Measurements from ENCODE around the gene PSMB7.

PSMB7 gene

DNA sequence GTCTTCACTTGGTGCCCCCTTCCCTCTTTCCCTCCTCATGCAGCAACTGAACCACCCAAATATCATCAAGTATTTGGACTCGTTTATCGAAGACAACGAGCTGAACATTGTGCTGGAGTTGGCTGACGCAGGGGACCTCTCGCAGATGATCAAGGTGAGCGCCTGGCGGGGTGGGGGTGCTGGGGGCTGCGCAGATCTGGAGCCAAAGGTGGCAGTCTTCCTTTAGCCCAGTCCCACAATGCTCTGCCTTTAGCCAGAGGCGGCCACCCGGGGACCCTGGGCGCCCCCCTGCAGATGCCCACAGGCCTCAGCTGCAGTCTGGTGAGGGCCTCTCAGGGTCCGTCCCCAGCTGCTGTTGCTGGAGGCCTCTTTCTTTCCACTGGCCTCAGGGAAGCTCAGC lies 93.8 kb downstream of the PSMB7 start:
- no peak for DNase-seq

DNA sequence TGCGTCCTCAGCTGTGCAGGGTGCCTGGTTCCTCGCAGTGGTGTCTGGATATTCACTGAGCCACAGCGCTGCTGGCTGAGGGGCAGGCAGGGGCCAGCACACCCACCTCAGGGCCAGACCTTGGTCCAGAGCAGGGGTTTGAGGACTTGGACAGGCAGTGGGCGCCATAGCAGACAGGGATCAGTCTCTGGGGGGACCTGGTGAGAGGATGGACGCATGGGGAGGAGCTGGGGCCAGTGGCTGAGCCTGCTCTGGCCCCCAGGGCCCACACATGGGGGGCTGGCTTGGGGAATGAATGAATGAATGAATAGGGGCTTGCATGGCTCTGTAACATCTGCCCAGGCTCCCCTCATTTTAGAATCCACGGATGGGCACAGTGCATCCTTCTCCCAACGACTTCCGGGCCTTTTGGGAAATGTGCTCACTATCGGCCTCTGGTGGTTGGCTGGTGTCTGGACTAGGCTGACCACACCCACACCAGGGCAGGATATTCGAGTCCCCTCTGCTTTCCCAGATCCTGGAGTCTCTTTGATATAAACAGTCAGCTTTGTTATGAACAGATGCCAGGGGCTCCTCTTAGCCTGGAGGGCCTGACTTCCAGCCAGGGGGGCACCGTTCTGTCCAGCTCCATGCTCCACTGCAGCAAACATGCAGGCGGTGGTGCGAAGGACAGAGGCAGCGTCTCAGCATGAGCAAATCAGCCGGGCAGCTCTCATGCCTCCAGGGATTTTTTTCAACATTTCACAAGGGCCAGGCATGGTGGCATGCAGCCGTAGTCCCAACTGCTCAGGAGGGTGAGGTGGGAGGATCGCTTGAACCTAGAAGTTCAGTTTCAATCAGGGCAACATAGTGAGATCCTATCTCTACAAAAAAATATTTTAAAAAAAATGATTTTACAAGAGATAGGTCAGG lies 94.9 kb downstream of the PSMB7 start:
- DNase-seq = peak; percentile 55 to 66

DNA sequence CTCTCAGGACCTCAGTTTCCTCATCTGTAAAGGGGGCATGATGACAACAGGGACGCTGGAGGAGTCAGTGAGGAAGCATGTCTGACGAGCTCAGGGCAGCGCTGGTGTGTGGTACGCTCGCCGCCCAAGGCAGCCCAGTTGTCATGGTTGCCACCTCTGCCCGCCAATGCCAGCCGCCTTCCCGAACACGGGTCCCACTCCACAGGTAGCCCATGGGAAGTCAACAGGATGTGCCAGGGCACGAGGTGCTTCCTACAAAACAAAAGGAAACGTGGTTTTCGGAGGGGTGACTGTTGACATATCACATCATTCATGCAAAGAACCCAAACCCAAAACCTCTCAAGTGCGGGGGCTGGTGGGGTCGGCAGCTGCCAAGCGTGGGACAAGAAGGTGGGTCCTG lies 99.4 kb downstream of the PSMB7 start:
- no peak for DNase-seq

DNA sequence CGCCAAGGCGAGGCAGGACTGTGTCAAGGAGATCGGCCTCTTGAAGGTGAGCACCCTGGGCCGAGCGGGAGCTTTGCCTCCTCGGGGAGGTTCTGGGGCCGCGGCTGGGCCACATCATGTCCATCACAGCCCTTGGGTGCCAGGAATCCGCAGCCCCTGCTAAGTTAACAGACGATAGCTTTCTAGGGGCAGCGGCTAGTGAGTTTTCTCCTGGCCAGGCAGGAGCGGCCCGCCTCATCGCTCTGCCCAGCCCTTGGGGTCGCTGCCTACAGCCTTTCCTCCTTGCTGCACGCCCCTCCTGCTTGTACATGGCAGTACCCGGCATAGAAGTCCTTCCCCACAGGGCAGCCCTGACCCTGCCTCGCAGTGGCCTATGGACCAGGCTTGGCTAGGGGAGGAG lies 101.3 kb downstream of the PSMB7 start:
- no peak for DNase-seq

DNA sequence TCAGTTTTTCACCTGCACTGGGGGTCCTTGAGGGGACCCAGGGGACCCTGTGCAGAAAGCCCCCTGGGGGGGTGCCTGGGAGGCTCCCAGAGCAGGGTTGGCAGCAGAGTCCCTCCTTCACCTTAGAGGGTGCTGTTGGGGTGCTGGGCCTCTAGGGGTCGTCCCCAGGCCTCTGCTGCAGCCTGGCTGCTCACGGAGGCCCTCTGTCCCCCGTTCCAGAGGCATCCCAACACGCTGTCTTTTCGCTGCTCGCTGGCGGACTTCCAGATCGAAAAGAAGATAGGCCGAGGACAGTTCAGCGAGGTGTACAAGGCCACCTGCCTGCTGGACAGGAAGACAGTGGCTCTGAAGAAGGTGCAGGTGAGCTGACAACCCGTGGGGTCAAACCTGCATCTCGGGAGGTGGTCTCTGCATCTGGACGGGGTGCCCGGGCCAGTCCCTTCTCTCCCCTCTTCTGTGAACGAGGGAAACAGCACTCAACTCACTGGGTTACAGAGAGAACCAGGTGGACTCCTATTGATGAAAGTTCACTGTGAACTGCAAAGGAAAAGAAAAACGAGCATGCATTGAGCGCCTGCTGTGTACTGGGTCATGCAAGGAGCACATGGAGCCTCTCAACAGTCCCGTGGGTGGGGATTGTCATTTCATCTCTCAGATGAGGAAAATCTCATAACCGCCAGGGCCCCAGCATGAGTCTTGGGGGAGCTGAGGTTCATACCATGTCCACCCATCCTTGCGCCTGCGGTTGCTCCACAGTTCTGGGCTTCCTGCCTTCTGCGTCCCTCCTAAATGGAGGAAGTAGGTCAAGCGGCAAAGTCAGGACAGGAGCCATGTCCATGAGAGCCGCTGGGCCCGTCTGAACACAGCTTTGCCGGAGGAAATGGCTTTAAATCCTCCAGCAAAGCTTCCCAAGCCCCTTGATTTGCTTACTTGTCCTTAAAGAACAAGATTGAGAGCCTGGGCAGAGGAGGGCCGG lies 102.7 kb downstream of the PSMB7 start:
- no peak for DNase-seq

DNA sequence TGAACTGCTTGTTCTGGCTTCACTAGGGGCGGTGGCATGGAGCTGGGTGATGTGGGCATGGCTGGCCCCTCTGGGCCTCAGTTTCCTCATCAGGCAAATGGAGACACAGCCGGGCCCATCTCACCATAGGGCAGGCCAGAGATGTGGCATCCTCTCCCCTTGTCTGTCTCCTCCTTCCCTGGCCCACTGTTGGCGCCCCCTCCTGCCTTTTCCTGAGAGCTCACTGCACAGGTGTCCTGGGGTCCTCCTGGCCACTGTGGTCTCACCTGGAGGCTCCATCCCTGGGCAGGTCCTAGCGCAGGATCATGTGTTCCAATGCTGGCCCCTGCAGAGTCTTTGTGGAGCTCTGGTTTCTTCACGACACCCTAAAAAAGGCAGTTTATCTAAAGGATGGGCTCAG lies 104.0 kb downstream of the PSMB7 start:
- DNase-seq = no peak

DNA sequence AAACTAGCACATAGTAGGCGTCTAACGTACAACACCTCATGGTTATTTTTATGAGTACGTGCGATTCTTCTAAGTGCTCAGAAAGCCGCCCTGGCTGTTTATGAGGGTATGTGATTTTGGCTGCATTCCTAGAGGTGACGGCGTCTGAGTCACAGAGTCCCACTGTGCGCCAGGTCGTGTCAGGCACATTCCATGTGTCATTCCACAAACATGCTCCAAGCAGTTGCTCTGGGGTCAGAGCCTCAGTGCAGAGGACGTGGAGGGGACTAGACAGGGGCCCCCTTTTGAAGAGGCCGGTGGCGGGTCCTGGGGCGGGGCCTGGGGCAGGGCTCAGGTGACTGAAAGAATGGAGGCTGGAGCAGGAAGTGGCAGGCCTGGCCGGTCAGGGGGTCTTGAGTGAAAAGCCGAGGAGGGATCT lies 105.6 kb downstream of the PSMB7 start:
- no peak for DNase-seq

DNA sequence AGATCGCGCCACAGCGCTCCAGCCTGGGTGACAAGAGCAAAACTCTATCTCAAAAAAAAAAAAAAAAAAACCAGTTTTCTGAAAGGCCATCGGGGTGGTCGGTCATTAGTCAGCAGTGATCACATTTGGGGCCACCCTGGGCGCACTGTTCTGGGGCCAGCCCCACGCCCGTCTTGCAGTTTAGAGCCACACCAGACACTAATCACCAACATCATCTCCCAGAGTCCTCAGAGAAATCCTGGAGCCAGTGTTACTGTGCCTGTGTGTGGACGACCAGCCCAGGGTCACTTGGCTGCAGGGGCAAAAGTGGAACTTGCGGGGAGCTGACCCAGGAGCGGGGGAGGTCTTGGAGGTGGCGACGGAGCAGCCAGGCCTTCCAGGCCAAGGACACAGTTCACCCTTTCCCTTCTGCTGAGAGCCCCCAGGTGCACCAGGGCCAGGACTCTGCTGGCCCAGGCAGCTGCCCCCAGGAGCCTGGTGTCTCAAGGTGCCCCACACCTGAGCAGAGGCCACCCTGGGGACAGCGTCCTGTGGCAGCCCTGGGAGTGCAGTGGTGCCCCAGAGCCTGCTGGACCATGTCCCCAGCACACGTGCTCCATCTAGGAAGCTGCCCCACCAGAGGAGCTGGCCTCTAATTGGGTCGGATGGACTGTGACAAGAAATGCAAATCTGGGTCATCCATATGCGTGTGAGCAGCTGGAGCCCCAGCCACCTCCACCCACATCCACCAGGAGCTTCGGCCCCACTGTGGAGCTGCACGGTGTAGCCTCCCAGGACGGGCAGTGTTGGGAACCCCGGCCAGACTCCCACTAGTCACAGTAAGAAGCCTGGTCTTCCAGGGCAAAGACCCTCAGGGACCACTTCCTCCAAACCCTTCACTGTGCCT lies 106.4 kb downstream of the PSMB7 start:
- DNase-seq = no peak

DNA sequence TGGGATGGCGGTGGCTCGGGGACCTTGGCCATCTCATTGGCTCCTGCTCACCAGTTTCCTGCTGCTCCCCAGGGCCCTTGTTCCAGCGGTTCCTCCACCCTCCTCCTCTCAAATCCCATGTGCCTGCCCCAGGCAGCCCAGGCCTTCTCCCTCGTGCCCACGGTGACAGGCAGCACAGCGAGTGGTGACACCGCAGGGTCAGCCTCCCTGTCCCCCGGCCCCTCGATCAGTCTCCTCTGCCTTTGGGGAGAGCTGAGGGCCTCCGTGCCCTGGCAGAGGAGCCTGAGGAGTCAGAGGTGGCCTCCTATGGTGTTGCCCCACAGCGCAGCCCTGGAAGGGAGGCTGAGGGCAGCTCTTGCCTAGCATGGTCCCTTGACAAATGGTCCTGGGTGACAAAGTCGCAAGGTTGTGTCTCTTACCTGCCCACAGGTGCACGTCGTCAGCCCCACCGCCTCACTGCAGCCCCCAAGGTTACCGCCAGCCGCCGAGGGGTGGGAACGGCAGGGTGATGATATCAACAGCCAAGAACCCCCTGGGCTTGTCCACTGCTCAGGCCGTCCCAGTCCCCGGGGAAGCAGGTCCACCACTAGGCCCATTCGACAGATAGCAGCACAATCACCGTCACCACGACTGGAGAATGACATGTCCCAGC lies 107.7 kb downstream of the PSMB7 start:
- DNase-seq = no peak

DNA sequence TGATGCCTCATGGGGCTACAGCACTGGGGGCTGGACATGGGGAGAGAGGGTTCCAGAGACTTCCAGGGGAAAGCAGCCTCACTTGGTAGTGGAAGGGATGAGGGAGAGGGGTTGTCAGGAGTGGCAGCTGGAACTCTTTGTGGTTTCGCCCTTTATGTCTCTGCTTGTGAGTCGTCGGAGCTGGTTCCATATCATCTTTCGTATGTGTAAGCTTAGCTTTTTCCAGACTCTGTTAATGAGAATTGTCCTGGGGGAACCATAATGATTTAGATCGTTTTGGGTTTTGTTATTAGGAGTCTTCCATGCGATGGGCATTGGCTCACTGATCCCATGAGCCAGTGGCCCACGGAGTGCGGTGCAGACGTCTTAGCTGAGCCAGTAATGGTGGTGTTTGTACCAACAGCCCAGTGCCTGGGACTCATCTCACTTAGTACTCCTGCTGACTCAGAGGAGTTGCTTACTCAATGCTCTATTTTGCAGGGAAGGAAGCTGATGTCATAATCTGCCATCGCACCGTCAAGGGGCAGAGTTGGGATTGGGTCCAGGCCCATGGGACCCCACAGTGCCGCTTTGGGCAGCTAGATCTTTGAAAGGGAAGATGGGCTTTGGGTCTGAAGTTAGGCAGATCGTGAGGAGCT lies 109.0 kb downstream of the PSMB7 start:
- no peak for DNase-seq

DNA sequence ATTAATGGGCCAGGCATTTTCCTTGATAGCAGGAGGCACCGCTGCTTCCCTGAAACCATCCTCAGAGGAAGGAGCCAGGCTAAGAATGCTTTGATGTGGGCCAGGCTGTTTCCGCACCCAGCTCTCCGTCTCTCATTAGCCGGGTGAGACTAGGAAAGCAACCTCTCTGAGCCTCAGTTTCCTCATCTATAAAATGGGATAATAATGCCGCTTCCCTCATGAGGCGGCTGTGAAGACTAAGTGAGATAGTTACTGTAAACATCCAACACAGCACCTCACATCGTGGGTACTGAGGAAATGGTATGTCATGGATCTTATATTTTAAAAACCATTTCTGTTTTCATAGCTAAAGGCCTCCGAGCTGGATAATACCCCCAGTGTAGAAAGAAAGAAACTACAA lies 111.0 kb downstream of the PSMB7 start:
- DNase-seq = no peak

DNA sequence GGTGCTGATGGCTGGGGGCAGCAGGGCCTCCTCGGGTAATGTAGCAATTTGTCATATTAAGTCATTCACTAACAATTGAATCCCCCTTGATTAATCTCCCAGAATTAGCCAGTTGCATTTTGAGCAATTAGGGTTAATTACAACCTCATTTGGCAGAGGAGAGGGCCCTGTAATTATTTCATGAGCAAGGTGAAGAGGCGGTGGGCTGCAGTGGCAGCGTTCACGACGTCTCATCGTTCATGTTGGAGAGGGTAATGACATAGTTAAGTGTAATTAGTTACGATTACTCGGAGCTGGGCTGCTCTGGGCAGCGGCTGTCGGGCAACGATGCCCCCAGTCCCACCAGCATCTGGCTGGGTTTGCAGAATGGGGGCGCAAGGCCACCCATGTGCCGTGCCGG lies 111.5 kb downstream of the PSMB7 start:
- DNase-seq = no peak

Measured in NCI-H2081 (cell line).